GM12878 (cell line): ENCODE data around the gene OFD1. TPM values are rescaled to one million over a fixed set of nuclear protein-coding genes. Genes with fewer than 3 reads are reported as not detected.

Experiments
- ATAC-seq: fragments of 200-7000 bp; cut with Tn5 transposase; 3 replicates; pipeline ENCODE4 v1.9.1; 2020; ENCODE audit warnings: mild to moderate bottlenecking, moderate library complexity
- Bru-seq: library from RNA; stranded (reverse); fragments of 400-500 nt; gene quantifications from one replicate; lab custom pipeline; 2021; lab: Mats Ljungman, UMichigan
- BruChase-seq, 2 experiments: library from RNA; stranded (reverse); fragments of 400-500 nt; gene quantifications; one replicate each; lab custom pipeline; 2021; lab: Mats Ljungman, UMichigan
- BruUV-seq: library from RNA; stranded (reverse); fragments of 400-500 nt; replicated peaks from 2 replicates; lab custom pipeline; 2021; lab: Mats Ljungman, UMichigan
- CTCF ChIA-PET: fragments of 300-600 bp; sonication (Branson Sonifier 250); formaldehyde crosslinking; extraction: SDS; loops from one replicate; lab custom pipeline; 2021; ENCODE audit warnings: inconsistent platforms; lab: Yijun Ruan, JAX
- POLR2A ChIA-PET: fragments of 350-600 bp; formaldehyde crosslinking; extraction: SDS; loops from one replicate; lab custom pipeline; 2021; ENCODE audit warnings: inconsistent platforms; lab: Charles Lee
- RAD21 ChIA-PET: fragments of 300-600 bp; sonication (Branson Sonifier 250); formaldehyde crosslinking; loops from one replicate; lab custom pipeline; 2023; ENCODE audit warnings: antibody characterized with exemption; ENCODE audit not compliant: unreplicated experiment; lab: Charles Lee
- SMC1A ChIA-PET: fragments of 300-600 bp; sonication (Branson Sonifier 250); formaldehyde crosslinking; loops from one replicate; lab custom pipeline; 2023; ENCODE audit not compliant: unreplicated experiment, uncharacterized antibody; lab: Charles Lee
- DNase-seq: peaks from one replicate; pipeline ENCODE4 v3.0.0-alpha.2; 2011; ENCODE audit warnings: low read depth, low spot score
- FAIRE-seq: peaks from 3 replicates; lab custom pipeline; 2011; peaks lifted over from hg19 to GRCh38; lab: Jason Lieb, UNC
- H2AFZ ChIP-seq: 2 replicates; pipeline ENCODE4 v1.6.0; 2011; ENCODE audit warnings: low read depth, low read length, control low read depth; ENCODE audit not compliant: control insufficient read depth
- H3K27ac ChIP-seq: 2 replicates; pipeline ENCODE4 v1.5.1; 2011; ENCODE audit warnings: control low read depth; ENCODE audit not compliant: control insufficient read depth, insufficient read depth
- H3K27me3 ChIP-seq, 2 experiments: replicated peaks in 1 of 2; 2 replicates each; pipeline versions ENCODE4 v1.6.0 to v1.6.1; 2011; ENCODE audit warnings: low read length in 1 of 2; ENCODE audit not compliant: control insufficient read depth in 2 of 2, insufficient read depth in 2 of 2
- H3K36me3 ChIP-seq, 2 experiments: 2 replicates each; pipeline ENCODE4 v1.5.1; 2011; ENCODE audit warnings: low read length in 1 of 2; ENCODE audit not compliant: control insufficient read depth in 2 of 2, insufficient read depth in 2 of 2
- H3K4me1 ChIP-seq: 2 replicates; pipeline ENCODE4 v1.6.1; 2011; ENCODE audit warnings: mild to moderate bottlenecking, low read length, moderate library complexity, mixed read lengths; ENCODE audit not compliant: control insufficient read depth, insufficient read depth
- H3K4me2 ChIP-seq: 2 replicates; pipeline ENCODE4 v1.6.0; 2011; ENCODE audit warnings: control low read depth; ENCODE audit not compliant: control insufficient read depth, insufficient read depth
- H3K4me3 ChIP-seq: fragments of 200-600 bp; sonication (generic); 2 replicates; pipeline ENCODE4 v1.5.1; 2016
- H3K79me2 ChIP-seq: 2 replicates; pipeline ENCODE4 v1.6.0; 2011; ENCODE audit warnings: low read length; ENCODE audit not compliant: control insufficient read depth, insufficient read depth
- H3K9ac ChIP-seq: 2 replicates; pipeline ENCODE4 v1.8.0; 2011; ENCODE audit warnings: low read length, control low read depth, mixed read lengths; ENCODE audit not compliant: control insufficient read depth, insufficient read depth
- H3K9me3 ChIP-seq: replicated peaks from 3 replicates; pipeline ENCODE4 v1.5.1; 2011; ENCODE audit warnings: mild to moderate bottlenecking, low read length; ENCODE audit not compliant: control insufficient read depth, insufficient read depth
- H4K20me1 ChIP-seq: 2 replicates; pipeline ENCODE4 v1.6.0; 2011; ENCODE audit not compliant: control insufficient read depth, insufficient read depth
- BCL3 ChIP-seq: IDR thresholded peaks from 2 replicates; pipeline ENCODE4 v1.6.1; 2011; ENCODE audit warnings: borderline replicate concordance, low read depth, mild to moderate bottlenecking, moderate library complexity, low read length; ENCODE audit not compliant: insufficient read depth, poor library complexity, severe bottlenecking
- DPF2 ChIP-seq: fragments of 450-650 bp; IDR thresholded peaks from 2 replicates; pipeline ENCODE4 v1.6.1; 2017; ENCODE audit warnings: mild to moderate bottlenecking
- ETV6 ChIP-seq, 2 experiments: fragments of 450-650 bp in 1 of 2; IDR thresholded peaks in 1 of 2; conservative IDR thresholded peaks in 1 of 2; 2 replicates each; pipeline ENCODE4 v1.6.1; 2014; ENCODE audit warnings: antibody characterized with exemption in 1 of 2, borderline replicate concordance in 1 of 2, low read depth in 1 of 2, mild to moderate bottlenecking in 1 of 2, moderate library complexity in 1 of 2
- EZH2 ChIP-seq: IDR thresholded peaks from 2 replicates; pipeline ENCODE4 v1.6.1; 2012; ENCODE audit warnings: low read depth, mild to moderate bottlenecking, control low read depth, inconsistent platforms, low read length, borderline replicate concordance; ENCODE audit not compliant: control insufficient read depth
- KLF5 ChIP-seq: fragments of 450-650 bp; IDR thresholded peaks from 2 replicates; pipeline ENCODE4 v1.6.1; 2014; ENCODE audit warnings: mild to moderate bottlenecking; ENCODE audit not compliant: partially characterized antibody
- MEF2A ChIP-seq: IDR thresholded peaks from 2 replicates; pipeline ENCODE4 v1.6.1; 2011; ENCODE audit warnings: low read depth, mild to moderate bottlenecking, low read length, moderate library complexity; ENCODE audit not compliant: insufficient read depth
- NR2C2 ChIP-seq: IDR thresholded peaks from 2 replicates; pipeline ENCODE4 v1.6.1; 2011; ENCODE audit warnings: borderline replicate concordance, low read depth; ENCODE audit not compliant: control insufficient read depth, insufficient read length
- RELB ChIP-seq: fragments of 450-650 bp; IDR thresholded peaks from 2 replicates; pipeline ENCODE4 v1.6.1; 2017; ENCODE audit warnings: low read depth, mild to moderate bottlenecking, moderate library complexity
- SIX5 ChIP-seq: IDR thresholded peaks from 2 replicates; pipeline ENCODE4 v1.6.1; 2011; ENCODE audit warnings: mild to moderate bottlenecking, low read depth, low read length, moderate library complexity; ENCODE audit not compliant: severe bottlenecking
- SPI1 ChIP-seq: IDR thresholded peaks from 2 replicates; pipeline ENCODE4 v1.6.1; 2011; ENCODE audit warnings: low read depth, mild to moderate bottlenecking, low read length, moderate library complexity, borderline replicate concordance; ENCODE audit not compliant: insufficient read depth
- TCF3 ChIP-seq: IDR thresholded peaks from 2 replicates; pipeline ENCODE4 v1.6.1; 2012; ENCODE audit warnings: low read depth, mild to moderate bottlenecking, low read length, borderline replicate concordance; ENCODE audit not compliant: insufficient read depth
- ZBED1 ChIP-seq: IDR thresholded peaks from 2 replicates; pipeline ENCODE4 v1.6.1; 2016; ENCODE audit warnings: borderline replicate concordance
- WGBS: methylation state at CpG from one replicate; pipeline ENCODE4 v1.1.6; 2016; ENCODE audit warnings: low lambda C conversion rate; ENCODE audit not compliant: insufficient replicate concordance, insufficient coverage; ENCODE audit errors: missing lambda C conversion rate; 5-methylcytosine and 5-hydroxymethylcytosine counted together
- in situ Hi-C: fragments of 300-500 bp; cut with MboI; formaldehyde crosslinking; loops from 9 replicates; pipeline ENCODE4 v1.14.3; 2018; ENCODE audit warnings: mixed read lengths
- intact Hi-C: fragments of 100-400 bp; cut with micrococcal nuclease; formaldehyde crosslinking; loops from one replicate; pipeline ENCODE4 v1.14.2; 2022; ENCODE audit not compliant: unreplicated experiment
- long read RNA-seq, 2 experiments: library from polyadenylated mRNA; unstranded; transcript quantifications; one replicate each; pipeline ENCODE4 v2.0.0, GENCODE V29; 2019 to 2020
- polyA minus RNA-seq, 3 experiments: library from RNA; depleted of rRNA, polyadenylated mRNA; stranded (reverse); fragments of >200 nt; gene quantifications; 2 replicates each; pipeline ENCODE4 v1.2.3, GENCODE V29; 2011
- polyA plus RNA-seq, 11 experiments: library from polyadenylated mRNA; depleted of rRNA in 4 of 11; unstranded in 6 of 11; stranded (reverse) in 5 of 11; fragments of >200 nt; fragmentation: Nextera tagmentation in 4 of 11; fragmentation: Illumina TruSeq in 1 of 11; extraction: Ambion mirVana in 4 of 11; extraction: Trizol in 1 of 11; gene quantifications; 1 replicate in 1 of 11; 2 replicates in 10 of 11; pipeline versions ENCODE4 v1.2.1 to v1.2.3, GENCODE V29; 2011 to 2016; ENCODE audit warnings: inconsistent platforms in 2 of 11, missing spikeins in 2 of 11, low read depth in 1 of 11
- total RNA-seq, 4 experiments: library from RNA; depleted of rRNA in 3 of 4; stranded (reverse); fragments of >200 nt in 3 of 4; fragmentation: Illumina TruSeq in 1 of 4; extraction: Trizol in 1 of 4; gene quantifications; 2 replicates each; pipeline versions ENCODE4 v1.2.1 to v1.2.3, GENCODE V29; 2013 to 2021

OFD1 gene
- 173 and 178 TPM in 2 replicates for total RNA-seq (2013; cell fraction: nucleolus; rRNA removed)
- total RNA-seq (2014; rRNA removed) (22.4 and 27.7 TPM in 2 replicates), total RNA-seq (2014; rRNA removed; fragmentation: Illumina TruSeq; extraction: Trizol) (39.5 and 43.7 TPM in 2 replicates), total RNA-seq (2021) (30.6 and 34.0 TPM in 2 replicates), polyA plus RNA-seq (2011; rRNA removed) (77.2 and 107 TPM in 2 replicates), polyA plus RNA-seq (2014; fragmentation: Illumina TruSeq; extraction: Trizol) (33.3 and 43.7 TPM in 2 replicates), polyA plus RNA-seq (2014; fragmentation: Nextera tagmentation; extraction: Ambion mirVana) (10 to 100 TPM; 43.0 to 64.5 TPM), polyA plus RNA-seq (2014; rRNA removed) (23.6 and 23.7 TPM in 2 replicates), polyA plus RNA-seq (2016; fragmentation: Nextera tagmentation; extraction: Ambion mirVana) (10 to 100 TPM; 32.6 to 34.2 TPM), polyA minus RNA-seq (2011; rRNA and poly(A)+ RNA removed) (38.1 and 44.5 TPM in 2 replicates), Bru-seq, nascent RNA (percentile 94 among the genes with signal in this experiment), BruChase-seq, experiment 1, labeled RNA remaining after a 6-hour chase (percentile 94 among the genes with signal in this experiment), BruChase-seq, experiment 2, labeled RNA remaining after a 2-hour chase (percentile 95 among the genes with signal in this experiment)
- polyA plus RNA-seq (2011; ENCODE audit: low read depth): 17.6 TPM
- polyA plus RNA-seq (2011; cell fraction: cytosol; rRNA removed): 32.3 and 33.2 TPM in 2 replicates
- 186 and 224 TPM in 2 replicates for polyA plus RNA-seq (2011; cell fraction: nucleus; rRNA removed)
- polyA plus RNA-seq (2012): 25.2 and 35.0 TPM in 2 replicates
- 18.8 and 19.2 TPM in 2 replicates for polyA minus RNA-seq (2011; cell fraction: cytosol; rRNA and poly(A)+ RNA removed)
- 85.6 and 109 TPM in 2 replicates for polyA minus RNA-seq (2011; cell fraction: nucleus; rRNA and poly(A)+ RNA removed)
- long read RNA-seq, experiment 1, partial matches to known transcripts: 17 of 32 reads
- long read RNA-seq, experiment 1, other reads (novel, unspliced or antisense): 15 of 32 reads
- long read RNA-seq, experiment 2, partial matches to known transcripts: 229 of 333 reads
- long read RNA-seq, experiment 2, other reads (novel, unspliced or antisense): 102 of 333 reads

- ChIA-PET CTCF (interaction anchor here (0.7 to 8.2 kb wide), 13 partner anchors 13 to 788 kb away, joined by 3 to 113 read pairs (median 5); no protein-coding TSS in a partner anchor), SMC1A (interaction anchor here (0.8 to 6.8 kb wide), 17 partner anchors 8 to 295 kb away, joined by 3 to 173 read pairs (median 7); partner anchors contain the start of genes GEMIN8 and RAB9A), RAD21 (interaction anchor here (0.7 to 7.9 kb wide), 20 partner anchors 8 to 653 kb away, joined by 3 to 201 read pairs (median 8); partner anchors contain the start of genes GEMIN8 and RAB9A), POLR2A (interaction anchor here (0.6 to 8.3 kb wide), 16 partner anchors 8 to 478 kb away, joined by 3 to 130 read pairs (median 4); partner anchors contain the start of gene RAB9A)
- no peaks in the 10 kb centered on the region for H4K20me1 ChIP-seq
- H2AFZ ChIP-seq: peak within 1 kb of the TSS; percentile 80
- no TSS peak for BruUV-seq
- H3K27ac ChIP-seq: peak within 1 kb of the TSS; percentile 87
- H3K36me3 ChIP-seq: no peaks in the 10 kb centered on the region; a peak in 1 of 4 replicates
- peak within 1 kb of the TSS; percentile 85 for H3K9ac ChIP-seq
- H3K79me2 ChIP-seq: peaks cover 55% of the 10 kb centered on the region
- in situ Hi-C loops: no loop called here
- FAIRE-seq (peak; percentile 90), DNase-seq (peak; percentile 96), ATAC-seq (peak; percentile 92)
- no peaks in the 10 kb centered on the region for H3K27me3 ChIP-seq
- H3K9me3 ChIP-seq: no peaks in the 10 kb centered on the region
- intact Hi-C loops: loop anchor here (2.0 to 5.0 kb wide), 4 partner anchors 44 to 1138 kb away; partner anchors contain the start of genes FANCB and MOSPD2
- 2% methylated on average over 74 of the region's 75 CpGs for WGBS
- H3K4me2 ChIP-seq: peak within 1 kb of the TSS; percentile 86
- H3K4me3 ChIP-seq: peak within 1 kb of the TSS; percentile 78
- H3K4me1 ChIP-seq: no peaks in the 10 kb centered on the region
- peak; percentile 67; the same call in 1 of the 2 replicates for TF ChIP-seq ZBED1
- no peak for TF ChIP-seq KLF5
- TF ChIP-seq SPI1: no peak
- TF ChIP-seq DPF2: peak; percentile 82
- no peak for TF ChIP-seq BCL3
- peak; percentile 75 for TF ChIP-seq RELB
- TF ChIP-seq SIX5: no peak
- TF ChIP-seq TCF3: no peak
- TF ChIP-seq EZH2: no peak
- no peak for TF ChIP-seq NR2C2
- TF ChIP-seq ETV6 (conservative IDR thresholded peaks at IDR 0.05 in 1 of 2, IDR thresholded peaks at IDR 0.05 in 1 of 2; ENCODE audit: borderline replicate concordance in 1 of 2, low read depth in 1 of 2): no peak; a peak in 1 of 4 replicates
- peak; percentile 85 for TF ChIP-seq MEF2A
Measured at GRCh38 chrX:13734278-13735172, at the start of gene OFD1, which contains the start of gene TRAPPC2. OFD1 (plus strand) TSS chrX:13734748; CDS start chrX:13735072, 324 bp downstream. TRAPPC2 (minus strand) TSS chrX:13734620; CDS start chrX:13719963, 14,657 bp downstream.
